Neural cell (in vitro differentiated cells): Measurements from ENCODE around the gene ARL15. TPM values are rescaled to one million over a fixed set of nuclear protein-coding genes. Genes with fewer than 3 reads are reported as not detected.

Experiments
- H2AFZ ChIP-seq: fragments of 200-600, 300-800 bp; sonication (generic), shearing (Covaris generic); 2 replicates; pipeline ENCODE4 v1.6.0; 2014; ENCODE audit warnings: low read depth, mild to moderate bottlenecking, antibody characterized with exemption, low read length, moderate library complexity
- H3F3A ChIP-seq: fragments of 200-600 bp; shearing (Covaris generic); 2 replicates; pipeline ENCODE4 v1.6.1; 2016; ENCODE audit warnings: mild to moderate bottlenecking, moderate library complexity, mixed read lengths, antibody characterized with exemption, low read length; ENCODE audit not compliant: insufficient read depth, poor library complexity, severe bottlenecking
- H3K27ac ChIP-seq: fragments of 200-600, 300-800 bp; sonication (generic), shearing (Covaris generic); 2 replicates; pipeline ENCODE4 v1.5.1; 2014; ENCODE audit warnings: mild to moderate bottlenecking, low read length, moderate library complexity
- H3K27me3 ChIP-seq: fragments of 300-800, 200-600 bp; sonication (generic), shearing (Covaris generic); 2 replicates; pipeline ENCODE4 v1.6.0; 2014; ENCODE audit warnings: mild to moderate bottlenecking, low read depth, low read length, moderate library complexity; ENCODE audit not compliant: insufficient read depth
- H3K36me3 ChIP-seq: fragments of 300-800, 200-600 bp; sonication (generic), shearing (Covaris generic); 2 replicates; pipeline ENCODE4 v1.5.1; 2014; ENCODE audit warnings: mild to moderate bottlenecking, antibody characterized with exemption, low read length, moderate library complexity; ENCODE audit not compliant: insufficient read depth
- H3K4me2 ChIP-seq: fragments of 300-800, 200-600 bp; sonication (generic), shearing (Covaris generic); 2 replicates; pipeline ENCODE4 v1.6.0; 2014; ENCODE audit warnings: mild to moderate bottlenecking, low read length
- H3K4me3 ChIP-seq: fragments of 300-800, 200-600 bp; sonication (generic), shearing (Covaris generic); 2 replicates; pipeline ENCODE4 v1.5.1; 2014; ENCODE audit warnings: mild to moderate bottlenecking, low read length, moderate library complexity
- H3K79me2 ChIP-seq: fragments of 200-600 bp; shearing (Covaris generic); replicated peaks from 2 replicates; pipeline ENCODE4 v1.6.0; 2014; ENCODE audit warnings: mild to moderate bottlenecking, low read length, moderate library complexity; ENCODE audit not compliant: insufficient read depth
- H3K9ac ChIP-seq: fragments of 300-800, 200-600 bp; sonication (generic), shearing (Covaris generic); 2 replicates; pipeline ENCODE4 v1.6.1; 2016; ENCODE audit warnings: mild to moderate bottlenecking, low read length, mixed read lengths
- H3K9me2 ChIP-seq: fragments of 200-600 bp; shearing (Covaris generic); 2 replicates; pipeline ENCODE4 v1.6.1; 2016; ENCODE audit warnings: mild to moderate bottlenecking, low read length, mixed read lengths; ENCODE audit not compliant: insufficient read depth
- H3K9me3 ChIP-seq: fragments of 200-600, 300-800 bp; sonication (generic), shearing (Covaris generic); 2 replicates; pipeline ENCODE4 v1.6.1; 2016; ENCODE audit warnings: mild to moderate bottlenecking, mixed run types, low read length, moderate library complexity, mixed read lengths
- H4K20me1 ChIP-seq: fragments of 200-600 bp; shearing (Covaris generic); 2 replicates; pipeline ENCODE4 v1.6.1; 2016; ENCODE audit warnings: mild to moderate bottlenecking, mixed run types; ENCODE audit not compliant: insufficient read depth
- CTCF ChIP-seq: fragments of 450-650 bp; IDR thresholded peaks from 2 replicates; pipeline ENCODE4 v1.5.1; 2014; ENCODE audit warnings: antibody characterized with exemption, mild to moderate bottlenecking, moderate library complexity; ENCODE audit not compliant: poor library complexity, severe bottlenecking
- EP300 ChIP-seq: fragments of 450-650 bp; conservative IDR thresholded peaks from 2 replicates; pipeline ENCODE4 v1.6.1; 2014; ENCODE audit warnings: antibody characterized with exemption, mild to moderate bottlenecking, moderate library complexity; ENCODE audit not compliant: poor library complexity, severe bottlenecking
- EZH2 ChIP-seq: fragments of 200-600, 300-800 bp; shearing (Covaris generic), sonication (generic); IDR thresholded peaks from 2 replicates; pipeline ENCODE4 v1.6.1; 2014; ENCODE audit warnings: antibody characterized with exemption, low read length, borderline replicate concordance, mild to moderate bottlenecking; ENCODE audit not compliant: insufficient read depth, poor library complexity, severe bottlenecking
- MXI1 ChIP-seq: fragments of 450-650 bp; conservative IDR thresholded peaks from 2 replicates; pipeline ENCODE4 v1.6.1; 2014; ENCODE audit warnings: antibody characterized with exemption, mild to moderate bottlenecking; ENCODE audit not compliant: poor library complexity, severe bottlenecking
- POLR2AphosphoS5 ChIP-seq: IDR thresholded peaks from 2 replicates; pipeline ENCODE4 v1.6.1; 2012
- RAD21 ChIP-seq: fragments of 450-650 bp; conservative IDR thresholded peaks from 2 replicates; pipeline ENCODE4 v1.6.1; 2014; ENCODE audit warnings: antibody characterized with exemption, mild to moderate bottlenecking, moderate library complexity
- REST ChIP-seq: IDR thresholded peaks from 2 replicates; pipeline ENCODE4 v1.6.1; 2012; ENCODE audit warnings: borderline replicate concordance
- SMC3 ChIP-seq: fragments of 450-650 bp; conservative IDR thresholded peaks from 2 replicates; pipeline ENCODE4 v1.6.1; 2014; ENCODE audit warnings: antibody characterized with exemption, mild to moderate bottlenecking, moderate library complexity; ENCODE audit not compliant: poor library complexity
- TAF1 ChIP-seq: IDR thresholded peaks from 2 replicates; pipeline ENCODE4 v1.6.1; 2012; ENCODE audit warnings: low read depth
- polyA plus RNA-seq: library from polyadenylated mRNA; depleted of rRNA; stranded (reverse); fragments of >200 nt; gene quantifications from 2 replicates; pipeline ENCODE4 v1.2.3, GENCODE V29; 2014

Gene ARL15
- polyA plus RNA-seq, 1 donor from 2014 or later, result 51.9 TPM

- no peaks in the 10 kb centered on the region for H3K36me3 ChIP-seq
- no peaks in the 10 kb centered on the region for H4K20me1 ChIP-seq
- H3K79me2 ChIP-seq, result no peaks in the 10 kb centered on the region
- H3K27ac ChIP-seq, result no peak overlapping the region
- H3K27me3 ChIP-seq, result no peaks in the 10 kb centered on the region
- no peaks in the 10 kb centered on the region for H3F3A ChIP-seq
- H3K4me2 ChIP-seq, result no peak overlapping the region
- no peaks in the 10 kb centered on the region for H3K9me2 ChIP-seq
- H3K4me3 ChIP-seq, result no peak overlapping the region
- H2AFZ ChIP-seq, result no peak overlapping the region
- no peak overlapping the region for H3K9ac ChIP-seq
- no peaks in the 10 kb centered on the region for H3K9me3 ChIP-seq
- no peak for TF ChIP-seq RAD21
- TF ChIP-seq REST, result no peak
- no peak for TF ChIP-seq POLR2AphosphoS5
- TF ChIP-seq EP300, result no peak
- TF ChIP-seq TAF1, result no peak
- no peak for TF ChIP-seq MXI1
- no peak for TF ChIP-seq EZH2
- TF ChIP-seq CTCF, result no peak
- no peak for TF ChIP-seq SMC3
These were observed 348.1 kb downstream of the ARL15 start for GRCh38 chr5:53962306-53962705.

- Histone ChIP-seq H3K27ac (no peak overlapping the region), H3K79me2 (no peaks in the 10 kb centered on the region), H3K36me3 (no peaks in the 10 kb centered on the region), H4K20me1 (no peaks in the 10 kb centered on the region), H3K9me2 (no peaks in the 10 kb centered on the region), H2AFZ (no peak overlapping the region), H3K9ac (no peak overlapping the region), H3K4me3 (no peak overlapping the region), H3K9me3 (no peaks in the 10 kb centered on the region), H3K27me3 (no peaks in the 10 kb centered on the region), H3K4me2 (no peak overlapping the region), H3F3A (no peaks in the 10 kb centered on the region)
- TF ChIP-seq POLR2AphosphoS5 (no peak), EP300 (no peak), REST (no peak), MXI1 (no peak), RAD21 (no peak), EZH2 (no peak), SMC3 (no peak), TAF1 (no peak), CTCF (no peak)
These were observed 353.7 kb downstream of the ARL15 start for GRCh38 chr5:53956632-53957031.
